Measurements from ENCODE around the gene SKIC8.

Gene SKIC8

GRCh38 chr15:78265752-78266224 lies 33.6 kb downstream of the SKIC8 start:
- TF ChIP-seq CEBPB (IDR thresholded peaks at IDR 0.05) (no peak), YY1 (IDR thresholded peaks at IDR 0.05; ENCODE audit: low read depth) (no peak)

GRCh38 chr15:78265137-78265460 lies 34.3 kb downstream of the SKIC8 start:
- no peak for TF ChIP-seq YY1 (IDR thresholded peaks at IDR 0.05; ENCODE audit: low read depth)
- TF ChIP-seq TAF1 (IDR thresholded peaks at IDR 0.05; ENCODE audit: low read depth): no peak
- TF ChIP-seq ZBTB7A (IDR thresholded peaks at IDR 0.05; ENCODE audit: low read depth): no peak

- no peak for TF ChIP-seq NFIC (IDR thresholded peaks at IDR 0.05)
- no peak for TF ChIP-seq USF1 (IDR thresholded peaks at IDR 0.05)
- TF ChIP-seq TCF12 (IDR thresholded peaks at IDR 0.05; ENCODE audit: low read depth): no peak
- TF ChIP-seq FOXM1 (IDR thresholded peaks at IDR 0.05; ENCODE audit: borderline replicate concordance, low read depth): no peak
- no peak for TF ChIP-seq CREB1 (IDR thresholded peaks at IDR 0.05; ENCODE audit: low read depth)
- no peak for TF ChIP-seq REST (IDR thresholded peaks at IDR 0.05; ENCODE audit: low read depth)
Measured at GRCh38 chr15:78264304-78265136, 34.9 kb downstream of the SKIC8 start, which contains the start of gene DNAJA4. TSS of gene DNAJA4 (plus strand) at chr15:78264562. CDS start at chr15:78264764, 202 bp downstream.

- TF ChIP-seq TAF1 (IDR thresholded peaks at IDR 0.05; ENCODE audit: low read depth) (no peak), EGR1 (IDR thresholded peaks at IDR 0.05) (no peak), ZBTB7A (IDR thresholded peaks at IDR 0.05; ENCODE audit: low read depth) (no peak), USF1 (IDR thresholded peaks at IDR 0.05) (no peak)
Measured at GRCh38 chr15:78263907-78264303, 35.5 kb downstream of the SKIC8 start.

- no peak for TF ChIP-seq FOXM1 (IDR thresholded peaks at IDR 0.05; ENCODE audit: borderline replicate concordance, low read depth)
- no peak for TF ChIP-seq ZBTB7A (IDR thresholded peaks at IDR 0.05; ENCODE audit: low read depth)
- no peak for TF ChIP-seq REST (IDR thresholded peaks at IDR 0.05; ENCODE audit: low read depth)
- no peak for TF ChIP-seq TEAD4 (IDR thresholded peaks at IDR 0.05)
- no peak for TF ChIP-seq NFIC (IDR thresholded peaks at IDR 0.05)
- TF ChIP-seq RAD21 (IDR thresholded peaks at IDR 0.05; ENCODE audit: low read depth): no peak
- no peak for TF ChIP-seq EGR1 (IDR thresholded peaks at IDR 0.05)
- TF ChIP-seq YY1 (IDR thresholded peaks at IDR 0.05; ENCODE audit: low read depth): no peak
- TF ChIP-seq MAX (IDR thresholded peaks at IDR 0.05): no peak
- no peak for TF ChIP-seq CEBPB (IDR thresholded peaks at IDR 0.05)
- TF ChIP-seq TCF12 (IDR thresholded peaks at IDR 0.05; ENCODE audit: low read depth): no peak
- no peak for TF ChIP-seq TAF1 (IDR thresholded peaks at IDR 0.05; ENCODE audit: low read depth)
- TF ChIP-seq USF1 (IDR thresholded peaks at IDR 0.05): no peak
- TF ChIP-seq CREB1 (IDR thresholded peaks at IDR 0.05; ENCODE audit: low read depth): no peak
- TF ChIP-seq EP300 (IDR thresholded peaks at IDR 0.05; ENCODE audit: borderline replicate concordance): no peak
Measured at GRCh38 chr15:78263351-78263781, 36.0 kb downstream of the SKIC8 start.

DNA sequence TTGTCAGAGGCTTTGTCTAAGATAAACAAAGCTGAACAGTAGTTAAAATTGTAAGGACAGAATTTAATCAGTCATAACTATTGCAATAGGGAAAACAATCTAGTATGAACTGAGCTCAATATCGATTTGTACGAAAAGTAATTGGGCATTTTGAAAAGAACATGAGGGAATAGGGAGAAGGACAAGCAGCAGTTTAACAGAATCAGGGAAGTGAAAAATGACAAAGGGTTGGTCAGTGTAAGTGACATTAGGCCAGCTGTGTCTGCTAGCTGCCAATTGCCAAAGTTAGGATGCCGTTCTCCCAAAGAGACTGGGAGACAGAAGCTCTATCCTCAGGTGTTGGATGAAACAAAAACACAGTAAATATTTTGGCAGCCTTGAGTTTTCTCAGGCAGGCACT lies 38.3 kb downstream of the SKIC8 start:
- TF ChIP-seq FOXM1 (IDR thresholded peaks at IDR 0.05; ENCODE audit: borderline replicate concordance, low read depth) (no peak), MAX (IDR thresholded peaks at IDR 0.05) (no peak), ZBTB7A (IDR thresholded peaks at IDR 0.05; ENCODE audit: low read depth) (no peak), NFIC (IDR thresholded peaks at IDR 0.05) (no peak), TCF12 (IDR thresholded peaks at IDR 0.05; ENCODE audit: low read depth) (no peak), TAF1 (IDR thresholded peaks at IDR 0.05; ENCODE audit: low read depth) (no peak), TEAD4 (IDR thresholded peaks at IDR 0.05) (no peak), USF1 (IDR thresholded peaks at IDR 0.05) (no peak)

Measured in Ishikawa (cell line).